HUES48 (cell line): ENCODE results near the gene UXS1.
"Not testable (repeated sequence)": the region's sequence is repeated elsewhere in the genome, so short reads cannot be mapped to it uniquely, and the experiment has no call there.

Experiments used
- H3K27ac ChIP-seq: one replicate; pipeline ENCODE4 v1.7.0; 2013; ENCODE audit warnings: low read depth, low read length, inconsistent platforms
- H3K27me3 ChIP-seq: 2 replicates; pipeline ENCODE4 v1.6.1; 2013; ENCODE audit warnings: mild to moderate bottlenecking, low read length; ENCODE audit not compliant: control insufficient read depth, insufficient read depth
- H3K36me3 ChIP-seq: 2 replicates; pipeline ENCODE4 v1.6.1; 2013; ENCODE audit warnings: low read length; ENCODE audit not compliant: control insufficient read depth, insufficient read depth
- H3K4me1 ChIP-seq: 2 replicates; pipeline ENCODE4 v1.6.1; 2013; ENCODE audit warnings: mild to moderate bottlenecking, low read length; ENCODE audit not compliant: control insufficient read depth, insufficient read depth
- H3K4me3 ChIP-seq: 2 replicates; pipeline ENCODE4 v1.5.1; 2013; ENCODE audit warnings: mild to moderate bottlenecking, low read depth, low read length
- H3K9ac ChIP-seq: 2 replicates; pipeline ENCODE4 v1.6.1; 2013; ENCODE audit warnings: mild to moderate bottlenecking, low read depth, low read length, moderate library complexity
- H3K9me3 ChIP-seq: 2 replicates; pipeline ENCODE4 v1.6.1; 2013; ENCODE audit warnings: low read length; ENCODE audit not compliant: control insufficient read depth, insufficient read depth

The UXS1 gene

DNA sequence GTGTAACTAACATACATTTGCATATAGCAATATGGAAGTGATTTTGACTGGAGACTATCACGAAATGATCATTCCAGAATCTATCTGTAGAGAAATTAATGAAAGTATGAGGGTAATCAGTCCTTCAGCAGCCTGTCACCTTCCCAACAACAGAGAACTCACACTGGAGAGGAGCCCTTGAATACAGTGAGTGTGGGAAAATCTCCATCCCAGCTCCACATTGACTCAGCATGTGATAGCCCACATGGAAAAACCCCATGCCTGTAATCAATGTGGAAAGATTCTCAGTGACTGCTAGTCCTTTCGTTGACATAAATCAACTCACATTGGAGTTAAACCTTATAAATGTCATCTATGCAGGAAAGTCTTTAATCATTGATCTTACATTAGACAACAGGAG lies 13.1 kb upstream of the UXS1 start:
- H3K27ac ChIP-seq, result no peak overlapping the region
- H3K9ac ChIP-seq, result no peak overlapping the region
- no peaks in the 10 kb centered on the region for H3K9me3 ChIP-seq
- no peaks in the 10 kb centered on the region for H3K27me3 ChIP-seq
- H3K4me3 ChIP-seq, result no peak overlapping the region
- H3K4me1 ChIP-seq, result no peaks in the 10 kb centered on the region
- H3K36me3 ChIP-seq, result no peaks in the 10 kb centered on the region

DNA sequence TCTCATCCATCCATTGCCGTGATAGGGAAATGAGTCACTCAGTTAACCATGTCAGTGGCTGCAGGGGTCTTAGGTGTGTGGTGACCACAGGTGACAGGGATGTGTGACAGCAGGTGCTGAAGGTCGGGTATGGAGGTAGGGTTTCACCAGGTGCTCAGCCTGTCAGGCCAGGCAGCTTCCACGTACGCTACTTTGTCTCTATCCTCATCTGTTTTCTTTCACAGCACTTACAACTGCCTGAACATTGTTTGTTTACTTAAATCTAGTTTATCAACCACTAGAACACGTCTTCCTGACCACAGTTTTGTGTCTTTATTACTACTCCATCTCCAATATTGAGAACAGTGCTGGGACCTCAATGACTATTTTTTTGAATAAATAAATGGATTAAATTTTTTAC lies 11.4 kb upstream of the UXS1 start:
- H3K27me3 ChIP-seq, result no peaks in the 10 kb centered on the region
- no peaks in the 10 kb centered on the region for H3K4me1 ChIP-seq
- no peak overlapping the region for H3K4me3 ChIP-seq
- no peak overlapping the region for H3K9ac ChIP-seq
- H3K36me3 ChIP-seq, result no peaks in the 10 kb centered on the region
- H3K27ac ChIP-seq, result no peak overlapping the region
- H3K9me3 ChIP-seq, result no peaks in the 10 kb centered on the region

DNA sequence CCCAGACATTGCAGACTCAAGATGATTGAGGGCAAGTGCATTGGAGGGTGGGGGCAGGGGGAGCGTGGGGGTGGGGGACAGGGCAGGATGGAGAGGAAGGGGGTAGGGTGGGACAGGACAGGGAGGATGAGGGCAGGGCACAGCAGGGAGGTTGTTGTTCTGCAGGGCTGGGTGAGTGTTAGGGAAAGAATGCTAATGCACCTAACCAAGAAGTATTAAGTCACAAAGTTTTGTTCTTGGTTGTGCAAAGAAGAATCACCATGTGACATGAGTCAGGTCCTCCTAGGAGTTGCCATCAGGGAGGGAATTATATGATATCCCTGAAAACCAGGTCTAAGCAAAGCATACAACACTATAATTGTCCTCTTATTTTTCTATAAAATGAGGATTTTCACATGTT lies 10.4 kb upstream of the UXS1 start:
- H3K4me3 ChIP-seq, H3K36me3 ChIP-seq, H3K9ac ChIP-seq, H3K27me3 ChIP-seq, H3K9me3 ChIP-seq, H3K27ac ChIP-seq, H3K4me1 ChIP-seq: not testable (repeated sequence)

DNA sequence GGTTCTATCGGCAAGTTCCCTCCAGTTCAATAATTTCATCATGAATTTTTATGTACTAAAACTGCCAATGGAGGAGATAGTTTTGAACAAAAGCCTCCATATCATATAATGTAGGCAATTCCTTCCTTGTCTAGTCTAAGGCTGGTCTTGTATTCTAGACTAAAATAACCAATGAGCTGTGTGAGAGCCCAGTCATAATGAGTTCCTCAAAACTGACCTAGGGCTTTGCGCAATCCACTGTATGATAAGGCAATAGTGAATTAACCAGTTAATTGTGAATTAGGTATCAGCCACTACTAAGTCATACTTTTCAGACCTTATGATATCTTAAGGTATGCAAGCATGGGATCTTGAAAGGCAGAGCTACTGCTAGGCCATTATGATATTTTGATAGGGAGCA lies 7.6 kb upstream of the UXS1 start:
- H3K27ac ChIP-seq, result no peak overlapping the region
- H3K9me3 ChIP-seq, result no peaks in the 10 kb centered on the region
- no peaks in the 10 kb centered on the region for H3K4me1 ChIP-seq
- H3K9ac ChIP-seq, result no peak overlapping the region
- H3K36me3 ChIP-seq, result no peaks in the 10 kb centered on the region
- no peak overlapping the region for H3K4me3 ChIP-seq
- H3K27me3 ChIP-seq, result no peaks in the 10 kb centered on the region

DNA sequence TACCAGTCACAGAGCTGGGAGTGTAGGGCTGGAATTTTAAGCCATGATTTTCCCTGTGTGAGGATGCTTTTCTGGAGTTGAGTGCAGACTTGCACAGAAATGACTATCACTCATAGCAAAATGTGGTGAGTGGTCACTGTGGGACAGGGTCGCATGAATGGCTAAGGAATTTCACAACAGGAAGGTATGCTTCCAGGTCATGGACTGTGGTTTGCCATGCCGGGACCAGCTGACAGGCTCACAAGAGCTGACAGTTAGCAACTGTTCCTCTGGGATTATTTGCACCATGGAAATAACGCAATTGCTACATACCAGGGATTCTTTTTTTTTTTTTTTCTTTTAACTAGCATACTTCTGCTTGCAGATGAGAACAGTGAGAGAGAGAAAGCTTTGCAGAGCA lies 3.8 kb upstream of the UXS1 start:
- Histone ChIP-seq H3K27ac (no peak overlapping the region), H3K4me1 (peaks cover 11% of the 10 kb centered on the region), H3K9me3 (no peaks in the 10 kb centered on the region), H3K9ac (no peak overlapping the region), H3K36me3 (no peaks in the 10 kb centered on the region), H3K4me3 (no peak overlapping the region), H3K27me3 (no peaks in the 10 kb centered on the region)

DNA sequence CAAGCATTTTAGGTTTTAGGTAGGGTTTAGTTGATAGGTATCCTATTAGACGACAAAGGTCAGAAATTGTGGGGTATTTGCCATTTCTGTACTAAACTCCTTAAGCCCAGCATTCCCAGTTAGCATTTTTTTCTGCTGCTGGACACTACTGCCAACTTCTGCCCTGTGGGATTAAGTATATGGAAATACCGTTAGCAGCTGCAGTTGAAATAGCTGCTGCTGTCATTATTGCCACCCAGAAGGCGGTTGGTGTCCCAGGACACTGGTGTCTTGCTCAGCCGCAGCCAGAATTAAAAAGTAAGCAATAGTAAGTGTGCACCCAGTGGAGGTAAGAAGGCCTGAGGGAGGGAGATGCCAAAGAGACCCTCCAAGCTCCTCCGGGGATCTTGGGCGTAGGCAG lies 1.9 kb upstream of the UXS1 start:
- no peaks in the 10 kb centered on the region for H3K27me3 ChIP-seq
- no peak overlapping the region for H3K27ac ChIP-seq
- H3K4me3 ChIP-seq, result no peak overlapping the region
- H3K9me3 ChIP-seq, result no peaks in the 10 kb centered on the region
- H3K36me3 ChIP-seq, result no peaks in the 10 kb centered on the region
- H3K9ac ChIP-seq, result no peak overlapping the region
- H3K4me1 ChIP-seq, result peaks cover 23% of the 10 kb centered on the region

DNA sequence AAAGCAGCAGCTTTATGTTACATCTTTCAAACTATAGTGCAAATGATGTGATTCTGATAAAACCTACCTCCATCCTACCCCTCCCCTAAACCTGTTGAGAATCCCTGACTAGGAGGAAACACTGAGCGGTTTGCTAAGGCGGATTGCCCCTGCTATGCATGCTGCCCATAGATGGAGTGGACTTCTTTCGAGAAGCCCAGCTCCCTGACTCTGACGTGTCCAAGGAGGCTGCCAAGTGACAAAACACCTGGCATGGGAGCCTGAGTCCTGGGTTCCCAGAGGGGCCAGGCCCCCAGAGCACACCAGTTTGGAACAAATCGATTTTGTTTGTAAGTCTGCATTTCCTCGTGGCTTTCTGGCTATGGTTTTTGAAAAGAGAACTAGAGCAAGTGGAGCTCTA lies 1.4 kb upstream of the UXS1 start:
- Histone ChIP-seq H3K4me1 (peaks cover 26% of the 10 kb centered on the region), H3K27ac (no peak overlapping the region), H3K36me3 (no peaks in the 10 kb centered on the region), H3K27me3 (no peaks in the 10 kb centered on the region), H3K9me3 (no peaks in the 10 kb centered on the region), H3K9ac (no peak overlapping the region), H3K4me3 (no peak overlapping the region)

DNA sequence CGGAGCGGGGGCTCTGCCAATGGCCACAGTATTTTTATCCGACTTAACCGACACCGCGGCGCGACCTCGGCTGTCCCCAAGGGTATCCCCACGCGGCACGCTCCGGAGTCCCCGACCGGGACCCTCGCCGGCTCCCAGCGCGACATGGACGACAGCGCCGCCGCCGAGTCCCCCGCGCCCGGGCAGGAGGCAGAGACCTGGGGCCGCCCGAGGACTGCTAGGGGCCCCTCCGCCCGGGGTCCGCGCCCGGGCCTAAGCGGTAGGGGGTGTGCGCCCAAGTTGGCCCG lies 468 bp downstream of the UXS1 start:
- H3K4me3 ChIP-seq, result peak overlapping the region; percentile 86
- peaks cover 9% of the 10 kb centered on the region; the same call in 1 of the 2 replicates for H3K36me3 ChIP-seq
- peaks cover 41% of the 10 kb centered on the region for H3K4me1 ChIP-seq
- no peaks in the 10 kb centered on the region for H3K27me3 ChIP-seq
- peak overlapping the region; percentile 60; the same call in 1 of the 2 replicates for H3K9ac ChIP-seq
- no peaks in the 10 kb centered on the region for H3K9me3 ChIP-seq
- H3K27ac ChIP-seq, result peak overlapping the region; percentile 55

DNA sequence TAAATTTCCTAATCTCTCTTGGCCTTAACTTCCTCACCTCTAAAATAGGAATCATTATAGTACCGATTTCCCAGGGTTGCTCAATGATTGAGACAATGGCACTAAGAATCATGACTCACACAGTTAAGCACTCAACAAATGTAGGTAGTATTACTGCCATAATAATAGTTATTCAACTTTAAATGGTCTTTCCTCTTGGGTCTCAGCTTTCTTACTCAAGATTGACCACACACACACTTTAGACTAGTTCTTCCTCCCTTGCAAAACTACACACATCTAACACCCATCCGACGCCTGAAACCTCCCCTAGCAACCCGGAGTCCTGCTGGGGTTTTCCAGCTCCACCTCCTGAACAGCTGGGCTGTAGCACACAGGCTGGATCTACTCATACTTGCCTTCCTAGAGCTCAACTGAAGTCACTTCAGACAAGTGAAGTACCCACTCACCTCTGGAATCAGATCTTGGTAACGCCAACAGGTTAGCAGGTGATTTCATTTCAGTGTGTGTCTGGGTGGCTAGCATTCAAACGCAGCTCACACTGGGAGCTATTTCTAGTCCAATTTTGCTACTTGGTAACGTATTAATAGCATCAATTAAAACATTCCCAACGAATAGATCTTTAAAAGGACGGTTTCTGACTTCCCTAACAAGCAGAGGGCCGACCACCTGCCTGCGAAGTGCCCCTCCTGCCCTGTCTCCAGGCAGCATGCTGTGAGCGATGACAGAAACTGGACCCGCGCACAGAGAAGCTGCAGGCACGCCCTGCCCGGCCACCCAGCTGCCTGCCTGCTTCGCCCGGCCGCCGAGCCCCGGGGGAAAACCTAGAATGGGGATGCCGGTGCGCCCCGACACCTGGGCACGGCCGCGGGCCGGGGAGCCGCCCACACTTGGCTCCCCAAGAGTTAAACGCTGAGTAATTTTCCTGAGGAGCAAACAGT lies 1.1 kb downstream of the UXS1 start:
- peak overlapping the region; percentile 76 for H3K27ac ChIP-seq

DNA sequence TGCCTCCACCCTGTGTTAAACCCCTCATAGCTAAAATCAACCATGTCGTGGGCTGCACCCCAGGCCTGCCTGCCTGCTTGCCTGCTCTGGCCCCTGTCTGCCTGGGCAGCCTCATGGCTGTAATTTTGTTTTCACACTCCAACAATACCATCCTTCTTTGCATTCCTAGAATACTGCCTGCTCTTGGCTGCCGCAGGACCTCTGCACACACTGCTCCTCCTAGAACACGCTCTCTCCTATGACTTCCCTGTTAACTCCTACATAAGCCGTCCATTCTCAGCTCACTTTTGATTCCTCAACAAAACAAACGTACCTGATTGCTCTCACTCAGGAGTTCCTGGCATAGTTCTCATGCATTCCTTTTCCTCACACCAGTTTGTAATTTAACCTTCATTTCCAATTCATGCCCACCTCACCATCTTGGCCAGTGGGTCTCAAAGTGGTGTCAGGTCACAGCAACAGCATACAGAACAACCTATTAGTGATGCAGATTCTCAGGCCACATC lies 2.5 kb downstream of the UXS1 start:
- Histone ChIP-seq H3K4me3 (no peak overlapping the region; the same call in 1 of the 2 replicates), H3K9me3 (no peaks in the 10 kb centered on the region), H3K27ac (no peak overlapping the region), H3K9ac (no peak overlapping the region), H3K27me3 (no peaks in the 10 kb centered on the region), H3K36me3 (peaks cover 9% of the 10 kb centered on the region; the same call in 1 of the 2 replicates), H3K4me1 (peaks cover 44% of the 10 kb centered on the region)

More for the DNA sequence above, 1.1 kb downstream of the UXS1 start:
- H3K27me3 ChIP-seq, result no peaks in the 10 kb centered on the region
- peak overlapping the region; percentile 86 for H3K4me3 ChIP-seq
- H3K4me1 ChIP-seq, result peaks cover 41% of the 10 kb centered on the region
- H3K36me3 ChIP-seq, result peaks cover 9% of the 10 kb centered on the region; the same call in 1 of the 2 replicates
- H3K9ac ChIP-seq, result peak overlapping the region; percentile 60; the same call in 1 of the 2 replicates
- no peaks in the 10 kb centered on the region for H3K9me3 ChIP-seq

DNA sequence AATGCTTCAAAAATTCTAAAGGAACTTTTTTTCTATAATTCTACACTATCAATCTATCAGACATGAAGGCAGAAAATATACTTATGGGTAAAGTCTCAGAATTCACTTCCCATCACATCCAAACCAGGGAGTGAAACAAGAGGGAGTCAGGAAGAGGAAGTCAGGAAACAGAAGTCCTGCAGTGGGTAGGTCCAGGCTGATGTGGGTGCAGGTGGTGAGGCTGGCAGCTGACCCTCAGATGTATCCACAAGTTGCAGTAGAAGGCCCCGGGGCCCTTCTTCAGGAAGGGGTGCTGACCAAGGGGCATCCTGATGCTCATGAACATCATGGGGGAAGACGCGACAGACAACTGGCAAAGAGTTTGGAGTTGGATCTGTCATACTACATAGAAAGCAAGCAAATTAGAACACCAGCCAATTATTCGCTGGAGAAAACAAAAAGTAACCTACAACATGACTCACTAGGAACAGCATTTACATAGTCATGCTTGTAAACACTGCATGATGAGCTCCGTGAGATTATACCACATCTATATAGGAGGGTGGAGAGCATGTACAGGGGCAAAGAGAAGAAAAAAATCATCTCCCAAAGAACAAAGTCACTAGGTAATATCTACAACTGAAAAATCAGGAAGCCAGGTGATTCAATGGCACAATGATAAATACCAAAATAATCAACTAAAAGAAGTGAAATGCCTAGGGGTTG lies 4.2 kb downstream of the UXS1 start:
- Histone ChIP-seq H3K4me1 (peaks cover 37% of the 10 kb centered on the region), H3K36me3 (peaks cover 12% of the 10 kb centered on the region; the same call in 1 of the 2 replicates), H3K27ac (no peak overlapping the region), H3K27me3 (no peaks in the 10 kb centered on the region), H3K9me3 (no peaks in the 10 kb centered on the region), H3K4me3 (no peak overlapping the region), H3K9ac (no peak overlapping the region)
